NB4 (cell line): Measurements from ENCODE around the gene SPATA21.

Experiments used
- MYC ChIP-seq: IDR thresholded peaks from 2 replicates; pipeline ENCODE4 v1.6.1; 2011; ENCODE audit warnings: low read depth, low read length
- POLR2A ChIP-seq: IDR thresholded peaks from 2 replicates; pipeline ENCODE4 v1.6.1; 2011; ENCODE audit warnings: mild to moderate bottlenecking; ENCODE audit not compliant: insufficient read length; ENCODE audit errors: extremely low read depth
- TF ChIP-seq, protein P1 (sequence below): IDR thresholded peaks from one replicate; pipeline ENCODE4 v1.5.1; 2012; ENCODE audit warnings: low read depth, low read length

GRCh38 chr1:16413191-16413590 lies 24.0 kb downstream of the SPATA21 start:
- TF ChIP-seq, protein P1, sequence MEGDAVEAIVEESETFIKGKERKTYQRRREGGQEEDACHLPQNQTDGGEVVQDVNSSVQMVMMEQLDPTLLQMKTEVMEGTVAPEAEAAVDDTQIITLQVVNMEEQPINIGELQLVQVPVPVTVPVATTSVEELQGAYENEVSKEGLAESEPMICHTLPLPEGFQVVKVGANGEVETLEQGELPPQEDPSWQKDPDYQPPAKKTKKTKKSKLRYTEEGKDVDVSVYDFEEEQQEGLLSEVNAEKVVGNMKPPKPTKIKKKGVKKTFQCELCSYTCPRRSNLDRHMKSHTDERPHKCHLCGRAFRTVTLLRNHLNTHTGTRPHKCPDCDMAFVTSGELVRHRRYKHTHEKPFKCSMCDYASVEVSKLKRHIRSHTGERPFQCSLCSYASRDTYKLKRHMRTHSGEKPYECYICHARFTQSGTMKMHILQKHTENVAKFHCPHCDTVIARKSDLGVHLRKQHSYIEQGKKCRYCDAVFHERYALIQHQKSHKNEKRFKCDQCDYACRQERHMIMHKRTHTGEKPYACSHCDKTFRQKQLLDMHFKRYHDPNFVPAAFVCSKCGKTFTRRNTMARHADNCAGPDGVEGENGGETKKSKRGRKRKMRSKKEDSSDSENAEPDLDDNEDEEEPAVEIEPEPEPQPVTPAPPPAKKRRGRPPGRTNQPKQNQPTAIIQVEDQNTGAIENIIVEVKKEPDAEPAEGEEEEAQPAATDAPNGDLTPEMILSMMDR, result no peak
- TF ChIP-seq MYC (no peak), POLR2A (no peak)
